Measurements from ENCODE around the gene NLRC5.
"Not testable (repeated sequence)": the region's sequence is repeated elsewhere in the genome, so short reads cannot be mapped to it uniquely, and the experiment has no call there.

NLRC5 gene

DNA sequence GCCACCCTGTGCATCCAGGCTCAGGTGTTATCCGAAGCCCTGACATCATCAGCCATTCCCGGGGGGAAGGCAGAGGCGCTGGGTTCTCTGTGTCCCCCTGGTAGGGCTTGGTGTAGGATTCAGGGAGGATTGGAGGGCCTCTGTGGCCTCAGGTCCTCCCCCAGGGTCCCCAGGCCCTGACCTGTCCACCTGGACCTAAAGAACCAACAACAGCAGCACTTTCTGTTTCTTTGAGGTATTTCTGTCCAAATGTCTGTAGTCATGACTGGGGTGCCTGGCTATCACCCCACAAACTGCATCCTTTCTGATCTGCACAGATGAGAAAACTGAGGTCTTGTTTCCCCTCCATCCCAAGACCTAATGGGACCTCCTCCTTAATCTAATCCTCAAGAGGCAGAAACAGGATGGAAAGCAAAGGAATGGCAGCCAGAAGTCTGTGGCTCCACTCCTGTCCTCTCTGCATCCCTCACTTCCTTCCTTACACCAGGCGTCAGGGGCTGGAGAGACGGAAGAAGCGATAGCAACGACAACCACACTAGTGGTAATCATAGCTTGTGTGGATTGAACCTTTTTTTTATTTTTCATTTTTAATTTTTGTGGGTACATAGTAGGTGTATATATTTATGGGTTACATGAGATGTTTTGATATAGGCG lies 11.8 kb downstream of the NLRC5 start:
- no peak for DNase-seq

DNA sequence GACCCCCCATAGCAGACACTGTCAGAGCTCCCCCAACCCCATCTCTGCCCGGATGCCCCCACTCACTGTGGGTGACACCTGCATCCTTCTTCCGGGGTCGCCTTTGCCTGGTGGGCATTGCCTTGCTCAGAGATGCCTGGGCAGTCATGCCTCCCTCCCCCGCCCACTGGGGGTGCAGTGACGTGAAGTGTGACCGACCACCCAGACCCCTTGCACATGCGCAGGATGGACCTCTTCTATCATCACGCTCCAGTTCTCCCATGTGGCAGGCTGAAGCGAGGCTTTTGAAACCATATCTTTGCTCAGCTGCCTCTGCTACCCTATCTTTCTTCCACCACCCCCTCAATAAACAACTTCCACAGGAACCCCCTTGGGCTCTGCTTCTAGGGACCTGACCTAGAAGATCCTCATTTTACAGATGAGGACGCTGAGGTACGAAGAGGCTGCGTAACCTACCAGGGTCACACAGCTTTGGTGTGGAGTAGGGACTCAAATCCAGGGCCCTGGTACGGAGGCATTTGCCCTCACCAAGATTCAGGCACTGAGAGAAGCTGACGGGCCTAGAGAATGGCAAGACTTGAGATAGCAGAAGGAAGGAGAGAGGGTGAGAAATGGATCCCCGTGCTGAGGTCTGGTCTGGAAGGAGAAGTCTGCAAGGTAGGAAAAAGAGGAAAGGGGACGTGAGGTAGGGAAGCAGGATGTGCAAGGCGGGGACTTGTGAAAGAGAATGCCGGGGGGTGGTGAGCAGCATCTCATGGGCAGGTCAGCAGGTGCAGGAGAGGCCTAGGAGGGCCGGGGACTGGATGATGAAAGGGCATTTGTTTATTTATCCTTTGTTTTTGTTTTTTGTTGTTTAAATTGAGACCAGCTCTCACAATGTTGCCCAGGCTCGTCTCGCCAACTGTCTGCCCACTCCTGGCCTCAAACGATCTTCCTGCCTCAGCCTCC lies 14.4 kb downstream of the NLRC5 start:
- DNase-seq = no peak

DNA sequence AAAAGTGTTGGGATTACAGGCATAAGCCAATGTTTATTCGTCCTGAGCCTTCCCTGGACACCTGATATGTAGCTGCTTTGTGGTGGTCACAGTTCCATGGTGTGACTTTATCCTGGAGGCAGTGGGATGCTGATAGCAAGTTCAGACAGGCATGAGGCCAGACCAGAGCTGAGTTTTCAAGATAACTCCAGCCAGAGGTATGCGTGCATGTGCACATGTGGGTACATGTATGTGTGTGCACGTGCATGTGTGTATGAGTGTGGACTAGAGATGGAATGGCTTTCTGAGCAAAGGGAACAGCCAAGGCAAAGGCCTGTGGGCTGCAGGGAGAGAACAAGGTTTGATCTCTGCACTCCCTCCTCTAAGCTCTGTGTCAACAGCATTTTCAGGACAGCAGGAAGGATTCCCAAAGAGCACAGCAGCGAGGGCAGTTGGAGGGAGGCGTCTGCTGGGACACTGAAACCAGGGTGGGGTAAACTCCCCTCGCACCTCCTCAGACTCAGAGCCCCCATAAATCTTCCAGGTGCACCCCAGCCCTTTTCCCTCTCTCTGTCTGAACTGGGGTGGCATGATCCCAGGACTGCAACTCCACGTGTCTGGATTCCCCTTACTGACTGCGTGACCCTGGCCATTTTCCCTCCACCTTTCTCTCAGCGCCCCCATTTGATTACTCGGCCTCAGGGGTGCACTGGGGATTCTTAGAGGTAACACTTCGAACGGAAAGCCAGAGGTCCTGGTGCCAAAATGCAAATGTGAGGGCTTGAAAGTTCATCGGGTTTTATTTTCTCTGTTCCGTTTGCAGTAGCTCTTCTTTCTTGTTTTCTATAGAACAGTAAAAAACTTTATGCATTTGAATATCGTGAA lies 15.3 kb downstream of the NLRC5 start:
- no peak for DNase-seq

DNA sequence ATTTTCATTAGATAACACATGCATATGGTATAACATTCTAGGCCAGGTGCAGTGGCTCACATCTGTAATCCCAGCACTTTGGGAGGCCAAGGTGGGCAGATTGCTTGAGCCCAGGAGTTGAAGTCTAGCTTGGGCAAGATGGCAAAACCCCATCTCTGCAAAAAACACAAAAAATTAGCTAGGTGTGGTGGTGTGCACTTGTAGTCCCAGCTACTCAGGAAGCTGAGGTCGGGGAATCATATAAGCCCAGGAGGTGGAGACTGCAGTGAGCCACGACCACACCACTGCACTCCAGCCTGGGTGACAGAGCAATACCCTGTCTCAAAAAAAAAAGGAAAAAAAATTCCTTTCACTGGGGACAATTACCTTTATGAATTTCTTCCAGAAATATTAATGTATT lies 16.2 kb downstream of the NLRC5 start:
- DNase-seq = not testable (repeated sequence)

DNA sequence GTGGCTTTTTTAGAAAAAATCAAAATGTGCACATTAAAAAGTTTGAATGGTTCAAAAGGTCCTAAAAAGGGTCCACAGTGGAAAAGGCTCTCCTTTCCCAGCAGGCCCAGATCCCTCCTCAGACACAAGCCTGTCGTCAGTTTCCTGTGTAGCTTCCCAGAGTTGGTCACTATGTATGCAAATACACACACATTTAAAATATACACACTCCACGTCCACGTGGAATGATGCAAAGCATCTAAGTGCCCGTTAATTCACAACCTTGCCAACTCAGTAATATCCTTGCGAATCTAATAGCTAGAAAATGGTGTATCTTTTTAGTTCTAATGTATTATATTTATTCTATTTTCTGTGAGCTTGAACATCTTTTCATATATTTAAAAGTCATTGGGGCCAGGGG lies 17.7 kb downstream of the NLRC5 start:
- DNase-seq = no peak

DNA sequence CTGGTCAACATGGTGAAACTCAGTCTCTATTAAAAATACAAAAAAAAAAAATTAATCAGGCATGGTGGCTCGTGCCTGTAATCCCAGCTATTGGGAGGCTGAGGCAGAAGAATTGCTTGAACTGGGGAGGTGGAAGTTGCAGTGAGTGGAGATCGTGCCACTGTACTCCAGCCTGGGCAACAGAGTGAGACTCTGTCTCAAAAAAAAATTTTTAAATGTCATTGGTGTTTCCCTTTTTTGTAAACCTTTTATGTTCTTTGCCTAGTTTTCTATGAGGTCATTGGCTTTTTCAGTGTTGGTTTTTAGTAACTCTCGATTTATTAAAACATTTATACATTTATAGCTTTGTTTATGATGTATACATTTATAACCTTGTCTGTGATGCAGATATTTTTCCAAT lies 18.2 kb downstream of the NLRC5 start:
- no peak for DNase-seq

DNA sequence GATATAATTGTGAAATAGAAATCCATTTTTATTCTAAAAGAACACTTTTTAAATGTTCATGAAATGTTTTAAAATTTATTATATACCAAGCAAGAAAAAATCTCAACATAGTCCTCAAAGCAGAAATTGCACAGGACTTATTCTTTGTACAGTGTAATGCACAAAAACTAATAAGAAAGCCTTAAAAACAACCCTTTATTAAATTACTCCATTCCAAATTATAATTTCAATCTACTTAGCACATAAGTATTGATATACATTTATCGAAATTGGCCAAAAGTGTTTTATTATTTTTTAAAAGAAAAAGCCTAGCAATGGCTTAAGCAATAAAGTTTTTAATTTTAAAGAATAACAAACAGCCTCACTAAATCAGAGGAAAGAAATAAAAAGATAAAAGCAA lies 19.1 kb downstream of the NLRC5 start:
- no peak for DNase-seq

DNA sequence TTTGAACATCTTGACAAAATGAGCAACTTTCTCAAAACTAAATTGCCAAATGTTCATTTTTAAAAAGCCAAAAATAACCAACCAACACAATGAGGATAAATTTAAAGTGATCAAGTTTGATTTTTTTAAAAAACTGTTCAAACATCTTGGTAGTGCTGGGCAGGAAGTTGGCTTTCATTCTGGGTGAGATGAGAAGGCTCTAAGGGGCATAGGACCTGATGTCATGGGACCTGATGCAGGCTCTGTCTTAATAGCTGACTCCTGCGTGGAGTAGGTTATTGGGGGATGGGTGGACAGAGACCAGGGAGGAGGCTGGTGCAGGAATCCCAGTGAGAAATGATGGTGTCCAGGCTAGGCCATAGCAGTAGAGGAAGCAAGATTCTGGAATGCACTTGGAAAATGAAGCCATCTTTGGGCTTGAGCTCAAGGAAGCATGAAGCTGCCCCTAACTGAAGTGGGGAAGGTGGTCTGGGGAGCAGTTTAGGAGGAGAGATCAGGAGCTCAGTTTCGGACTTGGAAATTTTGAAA lies 20.4 kb downstream of the NLRC5 start:
- DNase-seq = no peak

DNA sequence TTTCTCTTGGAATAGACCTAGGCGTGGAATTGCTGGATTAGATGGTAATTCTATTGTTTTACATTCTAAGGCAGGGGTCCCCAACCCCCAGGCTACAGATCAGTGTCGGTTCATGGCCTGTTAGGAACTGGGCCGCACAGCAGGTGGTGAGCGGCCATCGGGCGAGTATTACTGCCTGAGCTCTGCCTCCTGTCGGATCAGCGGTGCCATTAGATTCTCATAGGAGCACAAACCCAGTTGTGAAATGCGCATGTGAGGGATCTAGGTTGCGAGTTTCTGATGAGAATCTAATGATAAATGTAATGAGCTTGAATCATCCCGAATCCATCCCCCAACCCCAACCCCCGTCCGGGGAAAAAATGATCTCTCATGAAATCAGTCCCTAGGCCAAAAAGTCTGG lies 23.0 kb downstream of the NLRC5 start:
- DNase-seq = no peak

DNA sequence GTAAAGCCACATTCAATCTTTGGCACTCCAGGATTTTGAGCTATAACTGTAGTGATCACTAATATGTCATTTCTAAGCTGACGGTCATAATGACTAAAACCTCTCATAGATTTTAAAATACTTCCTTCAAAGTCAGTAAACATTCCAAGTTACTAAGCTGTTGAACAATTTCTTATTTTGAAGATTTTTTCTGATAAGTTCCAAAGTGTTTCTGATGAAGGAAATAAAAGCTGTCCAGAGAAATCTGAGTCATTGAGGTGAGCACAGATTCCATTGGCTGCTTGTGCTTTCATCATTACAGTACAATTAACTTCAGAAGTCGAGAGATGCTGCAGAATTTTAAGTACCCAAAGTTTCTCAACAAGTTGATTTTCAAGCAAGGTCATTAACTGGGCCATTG lies 23.9 kb downstream of the NLRC5 start:
- no peak for DNase-seq

DNA sequence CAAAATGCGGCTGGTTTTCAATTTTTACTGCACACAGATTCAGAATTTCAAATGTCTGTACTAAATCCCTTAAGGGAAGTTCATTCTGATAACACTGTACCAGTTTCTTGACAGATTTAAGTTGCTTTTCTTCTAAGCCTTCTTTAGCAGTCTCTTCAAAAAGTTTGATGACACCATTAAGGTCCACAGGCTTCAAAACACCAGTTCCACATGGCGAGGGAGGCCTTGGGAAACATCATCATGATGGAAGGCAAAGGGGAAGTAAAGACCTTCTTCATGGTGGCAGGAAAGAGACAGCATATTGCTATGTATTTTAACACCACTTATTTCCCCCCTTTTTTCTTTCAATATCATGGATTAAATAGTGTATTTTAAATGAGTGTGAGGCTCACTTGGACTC lies 24.5 kb downstream of the NLRC5 start:
- no peak for DNase-seq

DNA sequence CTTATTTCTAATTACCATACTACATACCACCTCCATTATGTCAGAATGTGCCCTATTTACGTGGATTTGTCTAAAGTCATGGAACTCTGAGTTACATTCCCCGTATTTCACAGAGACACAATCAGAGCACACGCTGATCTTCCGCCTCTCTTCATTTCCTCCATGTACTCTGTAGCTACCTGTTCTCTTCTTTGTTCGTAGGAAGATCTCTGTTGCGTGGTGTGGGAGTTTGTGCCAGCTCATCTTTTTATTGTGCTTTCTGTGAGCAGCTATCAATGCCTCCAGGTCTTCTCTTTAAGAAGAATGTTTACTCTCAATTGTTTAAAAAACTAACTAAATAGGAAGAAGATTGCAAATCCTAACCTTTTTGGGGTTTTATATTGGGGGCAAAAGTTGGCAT lies 26.9 kb downstream of the NLRC5 start:
- DNase-seq = no peak

DNA sequence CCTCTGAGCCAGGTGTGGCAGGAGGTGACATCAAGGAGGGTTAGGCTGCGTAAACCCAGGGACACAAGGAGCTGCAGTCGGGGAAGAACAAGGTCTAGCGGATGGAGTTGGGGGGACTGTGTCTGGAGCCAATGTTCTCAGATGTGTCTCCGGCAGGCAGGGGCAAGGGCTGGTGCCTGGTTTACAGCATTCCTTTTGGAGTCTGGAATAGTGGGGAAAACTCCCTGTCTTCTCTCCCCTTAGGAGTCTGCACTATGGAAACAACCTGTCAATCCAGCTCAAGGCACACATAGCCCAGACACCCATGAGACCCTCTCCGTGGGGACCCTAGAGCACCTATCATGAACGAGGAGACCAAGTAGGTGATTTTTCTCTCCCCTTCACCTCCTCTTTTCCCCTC lies 27.5 kb downstream of the NLRC5 start:
- no peak for DNase-seq

DNA sequence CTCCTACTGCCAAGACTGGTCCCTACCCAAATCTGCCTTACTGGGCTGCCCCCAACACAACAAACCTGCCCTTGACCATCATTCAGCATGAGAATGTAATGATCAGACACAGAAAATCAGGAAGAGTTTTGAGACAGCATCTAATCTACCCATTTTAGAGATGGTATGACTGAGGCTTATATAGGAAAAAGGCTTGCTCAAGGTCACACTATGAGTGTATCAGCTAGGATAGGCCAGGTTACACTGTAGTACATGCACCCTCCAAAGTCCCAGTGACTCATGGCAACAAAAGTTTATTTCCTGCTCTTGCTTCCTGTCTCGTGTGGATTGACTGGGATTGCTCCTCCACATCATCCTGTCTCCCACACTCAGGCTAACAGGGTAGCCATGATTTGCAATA lies 27.9 kb downstream of the NLRC5 start:
- DNase-seq = no peak

DNA sequence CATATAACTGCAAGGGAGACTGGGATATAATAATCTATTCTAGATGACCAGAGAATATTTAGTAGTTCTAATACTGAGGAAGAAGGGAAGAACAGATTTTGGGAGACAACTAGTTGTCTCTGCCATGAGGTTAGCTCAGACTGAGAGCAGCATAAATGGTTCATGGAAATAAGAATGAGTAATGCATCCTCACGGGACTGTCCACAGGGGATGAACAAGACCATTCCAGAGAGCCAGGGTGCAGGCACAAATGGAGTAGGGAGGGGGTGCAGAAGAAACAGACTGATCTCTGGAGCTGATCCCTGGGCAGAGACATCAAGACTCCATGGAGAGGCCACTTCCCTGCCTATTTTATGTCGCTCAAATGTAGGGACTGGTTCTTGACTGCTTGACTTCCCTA lies 30.4 kb downstream of the NLRC5 start:
- no peak for DNase-seq

DNA sequence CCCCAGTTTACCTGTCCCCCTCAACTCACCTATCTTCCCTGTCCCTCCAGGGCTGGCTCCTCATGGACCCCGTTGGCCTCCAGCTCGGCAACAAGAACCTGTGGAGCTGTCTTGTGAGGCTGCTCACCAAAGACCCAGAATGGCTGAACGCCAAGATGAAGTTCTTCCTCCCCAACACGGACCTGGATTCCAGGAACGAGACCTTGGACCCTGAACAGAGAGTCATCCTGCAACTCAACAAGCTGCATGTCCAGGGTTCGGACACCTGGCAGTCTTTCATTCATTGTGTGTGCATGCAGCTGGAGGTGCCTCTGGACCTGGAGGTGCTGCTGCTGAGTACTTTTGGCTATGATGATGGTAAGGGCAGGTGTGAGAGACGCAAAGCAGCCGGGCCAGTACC lies 31.3 kb downstream of the NLRC5 start:
- DNase-seq = no peak

DNA sequence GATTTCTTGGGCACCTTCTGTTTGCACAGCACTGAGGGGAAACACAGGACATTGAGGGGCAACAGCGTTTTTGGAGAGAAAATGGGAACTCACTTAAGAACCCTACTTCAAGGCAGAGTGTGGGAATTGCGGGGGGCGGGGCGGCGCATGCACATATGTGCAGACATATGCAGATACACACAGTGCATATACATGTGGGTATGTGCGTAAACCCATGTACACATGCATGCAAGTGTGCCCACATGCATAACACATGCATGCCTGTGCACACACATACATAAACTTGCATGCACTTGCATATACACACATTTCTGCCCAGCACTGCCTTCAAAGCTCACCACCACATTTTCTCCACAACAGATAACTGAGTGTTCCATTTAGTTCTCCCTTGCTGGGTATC lies 32.4 kb downstream of the NLRC5 start:
- no peak for DNase-seq

DNA sequence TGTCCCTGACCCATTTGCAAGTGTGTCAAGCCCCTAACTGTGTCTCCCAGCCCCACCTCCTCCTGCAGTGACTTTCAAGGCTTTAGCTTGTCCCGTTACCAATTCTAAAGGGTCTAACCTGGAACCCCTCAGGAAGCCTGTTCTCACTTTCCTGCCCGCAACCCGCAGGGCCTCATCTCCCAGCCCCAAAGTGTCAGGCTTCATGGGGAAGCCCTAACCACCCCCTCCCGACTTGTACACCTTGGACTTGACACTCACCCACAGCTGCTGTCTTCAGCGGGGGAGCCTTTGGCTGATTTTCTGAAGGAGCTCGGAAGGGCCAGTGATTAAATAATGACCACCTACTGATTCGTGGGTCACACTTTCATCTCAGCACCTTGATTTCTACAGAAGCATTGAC lies 33.1 kb downstream of the NLRC5 start:
- no peak for DNase-seq

DNA sequence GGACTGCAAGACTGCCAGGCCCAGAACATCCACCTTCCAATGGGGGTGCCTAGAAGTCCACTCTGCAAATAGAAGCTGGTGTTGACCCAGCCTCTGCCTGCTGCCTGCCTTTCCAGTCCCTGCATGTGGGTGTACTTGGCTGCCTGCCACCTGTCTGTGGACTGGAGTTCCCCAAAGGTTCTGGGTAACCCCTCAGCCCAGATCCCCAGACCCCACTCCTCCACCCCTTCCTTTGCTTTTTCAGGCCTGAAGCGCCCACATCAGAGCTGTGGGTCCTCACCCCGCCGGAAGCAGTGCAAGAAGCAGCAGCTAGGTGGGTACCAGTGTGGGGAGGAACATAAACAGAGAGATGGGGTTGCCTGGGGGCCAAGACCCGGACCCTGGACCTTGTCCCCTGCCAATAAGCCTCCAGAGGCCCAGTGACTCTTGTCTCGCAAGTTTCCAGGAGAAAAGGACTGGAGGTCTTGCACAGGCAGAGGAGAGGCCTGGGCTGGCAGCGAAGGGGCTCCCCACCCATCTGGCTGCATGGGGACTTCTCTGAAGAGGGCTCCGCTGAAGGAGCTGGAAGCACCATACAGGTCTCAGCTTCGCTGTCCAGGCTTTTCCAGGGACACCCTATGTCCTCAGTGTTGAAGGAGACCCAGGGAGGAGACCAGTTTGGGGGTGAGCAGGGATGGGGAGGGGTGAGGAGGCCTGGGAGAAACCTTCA lies 34.3 kb downstream of the NLRC5 start:
- DNase-seq = no peak

DNA sequence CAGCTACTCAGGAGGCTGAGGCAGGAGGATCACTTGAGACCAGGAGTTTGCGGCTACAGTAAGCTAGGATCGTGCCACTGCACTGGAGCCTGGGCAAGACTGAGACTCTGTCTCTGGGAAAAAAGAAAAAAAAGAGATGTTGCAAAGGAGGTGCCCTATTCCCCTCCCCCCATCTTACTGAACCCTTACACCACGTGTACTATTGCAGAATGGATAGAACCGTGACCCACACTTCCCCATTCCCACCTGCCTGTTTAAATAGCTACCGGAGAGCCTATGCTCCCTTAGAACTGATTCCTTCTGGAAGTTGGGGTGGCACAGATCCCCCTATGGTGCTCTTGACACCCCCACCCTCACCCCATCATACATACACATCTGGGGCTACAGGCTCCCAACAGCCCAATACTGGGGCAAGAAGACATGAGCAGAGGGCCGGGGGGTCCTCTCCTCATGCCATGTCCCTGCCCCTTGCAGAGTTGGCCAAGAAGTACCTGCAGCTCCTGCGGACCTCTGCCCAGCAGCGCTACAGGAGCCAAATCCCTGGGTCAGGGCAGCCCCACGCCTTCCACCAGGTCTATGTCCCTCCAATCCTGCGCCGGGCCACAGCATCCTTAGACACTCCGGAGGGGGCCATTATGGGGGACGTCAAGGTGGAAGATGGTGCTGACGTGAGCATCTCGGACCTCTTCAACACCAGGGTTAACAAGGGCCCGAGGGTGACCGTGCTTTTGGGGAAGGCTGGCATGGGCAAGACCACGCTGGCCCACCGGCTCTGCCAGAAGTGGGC lies 35.7 kb downstream of the NLRC5 start:
- DNase-seq = no peak

DNA sequence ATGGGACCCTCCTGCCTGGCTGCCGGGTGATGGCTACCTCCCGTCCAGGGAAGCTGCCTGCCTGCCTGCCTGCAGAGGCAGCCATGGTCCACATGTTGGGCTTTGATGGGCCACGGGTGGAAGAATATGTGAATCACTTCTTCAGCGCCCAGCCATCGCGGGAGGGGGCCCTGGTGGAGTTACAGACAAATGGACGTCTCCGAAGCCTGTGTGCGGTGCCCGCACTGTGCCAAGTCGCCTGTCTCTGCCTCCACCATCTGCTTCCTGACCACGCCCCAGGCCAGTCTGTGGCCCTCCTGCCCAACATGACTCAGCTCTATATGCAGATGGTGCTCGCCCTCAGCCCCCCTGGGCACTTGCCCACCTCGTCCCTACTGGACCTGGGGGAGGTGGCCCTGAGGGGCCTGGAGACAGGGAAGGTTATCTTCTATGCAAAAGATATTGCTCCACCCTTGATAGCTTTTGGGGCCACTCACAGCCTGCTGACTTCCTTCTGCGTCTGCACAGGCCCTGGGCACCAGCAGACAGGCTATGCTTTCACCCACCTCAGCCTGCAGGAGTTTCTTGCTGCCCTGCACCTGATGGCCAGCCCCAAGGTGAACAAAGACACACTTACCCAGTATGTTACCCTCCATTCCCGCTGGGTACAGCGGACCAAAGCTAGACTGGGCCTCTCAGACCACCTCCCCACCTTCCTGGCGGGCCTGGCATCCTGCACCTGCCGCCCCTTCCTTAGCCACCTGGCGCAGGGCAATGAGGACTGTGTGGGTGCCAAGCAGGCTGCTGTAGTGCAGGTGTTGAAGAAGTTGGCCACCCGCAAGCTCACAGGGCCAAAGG lies 36.8 kb downstream of the NLRC5 start:
- no peak for DNase-seq
